PC-3 (cell line): Measurements from ENCODE around the gene OR4M1. TPM values are rescaled to one million over a fixed set of nuclear protein-coding genes. Genes with fewer than 3 reads are reported as not detected.
"Not testable (repeated sequence)": the region's sequence is repeated elsewhere in the genome, so short reads cannot be mapped to it uniquely, and the experiment has no call there.

ENCODE experiments used
- ATAC-seq: fragments of 200-7000 bp; cut with Tn5 transposase; 2 replicates; pipeline ENCODE4 v1.9.1; 2020; ENCODE audit warnings: mild to moderate bottlenecking, moderate library complexity
- BruUV-seq: library from RNA; stranded (reverse); fragments of 400-500 nt; replicated peaks from 2 replicates; lab custom pipeline; 2021; lab: Mats Ljungman, UMichigan
- CTCF ChIA-PET: fragments of 300-600 bp; sonication (Branson Sonifier 250); formaldehyde crosslinking; loops from one replicate; lab custom pipeline; 2022; ENCODE audit warnings: antibody characterized with exemption; lab: Charles Lee
- POLR2A ChIA-PET: fragments of 300-600 bp; sonication (Branson Sonifier 250); formaldehyde crosslinking; loops from one replicate; lab custom pipeline; 2022; ENCODE audit warnings: antibody characterized with exemption; ENCODE audit not compliant: unreplicated experiment; lab: Charles Lee
- DNase-seq: peaks from one replicate; pipeline ENCODE4 v3.0.0-alpha.2; 2015
- H2AFZ ChIP-seq: fragments of 300-600 bp; sonication (generic); 2 replicates; pipeline ENCODE4 v1.6.0; 2016; ENCODE audit warnings: antibody characterized with exemption, low read length
- H3F3A ChIP-seq: fragments of 300-600 bp; sonication (generic); one replicate; pipeline ENCODE4 v1.6.0; 2017; ENCODE audit warnings: antibody characterized with exemption, low read length, control low read depth, mild to moderate bottlenecking; ENCODE audit not compliant: unreplicated experiment
- H3K27ac ChIP-seq: fragments of 300-600 bp; sonication (generic); 2 replicates; pipeline ENCODE4 v1.5.1; 2016; ENCODE audit warnings: mild to moderate bottlenecking, low read length
- H3K27me3 ChIP-seq: fragments of 300-600 bp; sonication (generic); 2 replicates; pipeline ENCODE4 v1.6.1; 2016; ENCODE audit warnings: low read length, mixed read lengths
- H3K36me3 ChIP-seq: fragments of 300-600 bp; sonication (generic); 2 replicates; pipeline ENCODE4 v1.6.1; 2016; ENCODE audit warnings: low read depth, mixed run types, low read length, mixed read lengths
- H3K4me1 ChIP-seq: fragments of 300-600 bp; sonication (generic); 2 replicates; pipeline ENCODE4 v1.5.1; 2016; ENCODE audit warnings: low read length; ENCODE audit not compliant: insufficient read depth
- H3K4me2 ChIP-seq: fragments of 300-600 bp; sonication (generic); 2 replicates; pipeline ENCODE4 v1.6.0; 2016; ENCODE audit warnings: low read length
- H3K4me3 ChIP-seq: fragments of 300-600 bp; sonication (generic); 2 replicates; pipeline ENCODE4 v1.5.1; 2016; ENCODE audit warnings: mild to moderate bottlenecking, low read length, mixed read lengths
- H3K79me2 ChIP-seq: fragments of 300-600 bp; sonication (generic); 2 replicates; pipeline ENCODE4 v1.6.1; 2017; ENCODE audit warnings: low read length, mixed read lengths
- H3K9ac ChIP-seq: fragments of 300-600 bp; sonication (generic); 2 replicates; pipeline ENCODE4 v1.6.0; 2016; ENCODE audit warnings: mild to moderate bottlenecking, low read length
- H3K9me2 ChIP-seq: fragments of 300-600 bp; sonication (generic); replicated peaks from 2 replicates; pipeline ENCODE4 v1.6.1; 2016; ENCODE audit warnings: mixed run types, low read length, mixed read lengths
- H3K9me3 ChIP-seq: fragments of 300-600 bp; sonication (generic); 2 replicates; pipeline ENCODE4 v1.6.1; 2016; ENCODE audit warnings: low read length, mixed read lengths
- H4K20me1 ChIP-seq: fragments of 300-600 bp; sonication (generic); 2 replicates; pipeline ENCODE4 v1.6.1; 2016; ENCODE audit warnings: low read length, mixed read lengths
- CTCF ChIP-seq: fragments of 300-600 bp; sonication (generic); conservative IDR thresholded peaks from 2 replicates; pipeline ENCODE4 v1.5.1; 2017; ENCODE audit warnings: antibody characterized with exemption, low read depth, mild to moderate bottlenecking, low read length
- EZH2 ChIP-seq: fragments of 300-600 bp; sonication (generic); IDR thresholded peaks from one replicate; pipeline ENCODE4 v1.6.1; 2017; ENCODE audit warnings: antibody characterized with exemption, mild to moderate bottlenecking, low read length; ENCODE audit not compliant: unreplicated experiment
- EZH2phosphoT487 ChIP-seq: fragments of 300-600 bp; sonication (generic); IDR thresholded peaks from 2 replicates; pipeline ENCODE4 v1.6.1; 2018; ENCODE audit warnings: mild to moderate bottlenecking, antibody characterized with exemption, low read length, borderline replicate concordance
- intact Hi-C: fragments of 100-400 bp; cut with micrococcal nuclease; formaldehyde crosslinking; loops from 2 replicates; pipeline ENCODE4 v1.9.0; 2023
- total RNA-seq: library from RNA; depleted of rRNA; stranded (reverse); fragments of >200 nt; gene quantifications from 2 replicates; pipeline ENCODE4 v1.2.3, GENCODE V29; 2014

The OR4M1 gene
- total RNA-seq, 1 experiment from 2014 or later: not detected

DNA sequence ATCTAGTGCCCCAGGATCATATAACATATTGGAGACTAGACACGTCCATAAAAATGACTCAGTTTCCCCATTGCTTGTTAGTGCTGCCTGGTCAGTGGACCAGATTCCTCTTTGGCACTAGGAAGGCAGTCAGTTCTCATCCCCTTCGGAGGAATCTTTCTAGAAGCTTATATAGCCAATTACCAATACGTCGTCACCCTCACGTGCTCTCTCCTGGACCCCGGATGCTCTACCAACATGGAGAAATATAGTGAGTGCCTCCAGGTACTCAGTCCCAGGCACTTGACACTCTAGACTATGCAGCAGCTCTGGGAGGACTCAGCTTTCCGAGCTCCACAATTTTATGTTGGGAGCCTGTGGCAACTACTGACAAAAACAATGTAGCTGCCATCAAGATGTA, 14.8 kb downstream of the OR4M1 start:
- H3K36me3 ChIP-seq, H3K9me3 ChIP-seq, H3F3A ChIP-seq, BruUV-seq, intact Hi-C loops, H3K4me3 ChIP-seq, H3K9ac ChIP-seq, H3K9me2 ChIP-seq, CTCF ChIA-PET, DNase-seq, H3K4me2 ChIP-seq, H3K27ac ChIP-seq, H3K79me2 ChIP-seq, H3K4me1 ChIP-seq, H4K20me1 ChIP-seq, H2AFZ ChIP-seq, POLR2A ChIA-PET, ATAC-seq: not testable (repeated sequence)
- peaks cover 14% of the 10 kb centered on the region; the same call in 1 of the 2 replicates for H3K27me3 ChIP-seq

- H3K9ac ChIP-seq, H3K4me3 ChIP-seq, intact Hi-C loops, BruUV-seq, CTCF ChIA-PET, H3K79me2 ChIP-seq, H3K9me2 ChIP-seq, ATAC-seq, H2AFZ ChIP-seq, POLR2A ChIA-PET, H3K4me1 ChIP-seq, H3K4me2 ChIP-seq, DNase-seq, H4K20me1 ChIP-seq, H3K27ac ChIP-seq, H3K36me3 ChIP-seq, H3K9me3 ChIP-seq, H3F3A ChIP-seq: not testable (repeated sequence)
- H3K27me3 ChIP-seq: peaks cover 13% of the 10 kb centered on the region; the same call in 1 of the 2 replicates
Measured at GRCh38 chr14:19796520-19797108, 23.3 kb downstream of the OR4M1 start.

DNA sequence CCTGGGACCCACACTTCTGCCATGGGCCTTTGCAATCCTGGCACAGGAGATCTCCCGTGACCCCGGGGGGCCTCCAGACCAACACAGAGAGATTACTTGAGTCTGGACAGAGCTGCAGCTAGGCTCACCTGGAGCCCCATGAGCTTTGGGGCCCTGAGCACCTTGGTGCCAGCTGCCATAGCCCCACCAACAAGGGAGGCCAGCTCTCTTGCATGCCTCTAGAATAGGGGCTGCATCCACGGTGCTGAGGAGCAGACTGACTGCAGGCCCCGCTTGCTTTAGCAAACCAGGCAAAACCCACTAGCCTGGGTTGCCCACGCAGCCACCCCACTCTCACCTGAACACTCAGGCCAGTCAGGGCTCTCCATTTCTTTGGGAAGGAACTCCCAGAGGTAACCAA, 26.6 kb downstream of the OR4M1 start:
- H3F3A ChIP-seq: no peaks in the 10 kb centered on the region
- H3K36me3 ChIP-seq: no peaks in the 10 kb centered on the region
- no peak overlapping the region for H3K9ac ChIP-seq
- no peaks in the 10 kb centered on the region for H3K9me2 ChIP-seq
- H3K4me3 ChIP-seq: no peak overlapping the region
- H2AFZ ChIP-seq: no peak overlapping the region
- CTCF ChIA-PET: no interaction called here
- no peaks in the 10 kb centered on the region for H3K4me1 ChIP-seq
- ATAC-seq (no peak), DNase-seq (no peak)
- no peak overlapping the region for H3K27ac ChIP-seq
- no peaks in the 10 kb centered on the region for H4K20me1 ChIP-seq
- TF ChIP-seq EZH2 (no peak), EZH2phosphoT487 (no peak), CTCF (no peak)
- no peaks in the 10 kb centered on the region for H3K79me2 ChIP-seq
- intact Hi-C loops: no loop called here
- POLR2A ChIA-PET: no interaction called here
- H3K9me3 ChIP-seq: peaks cover 15% of the 10 kb centered on the region; the same call in 1 of the 2 replicates
- BruUV-seq: no TSS peak
- no peaks in the 10 kb centered on the region for H3K27me3 ChIP-seq
- no peak overlapping the region for H3K4me2 ChIP-seq
